Amniotic epithelial cell (primary cell): Measurements from ENCODE around the gene SLC34A1.
A peak's percentile ranks its signal among the peaks of the same experiment; 100 is the strongest.
"Not testable (repeated sequence)": the region's sequence is repeated elsewhere in the genome, so short reads cannot be mapped to it uniquely, and the experiment has no call there.

Source experiments
- DNase-seq: peaks from one replicate; pipeline ENCODE4 v3.0.0-alpha.2; 2010; ENCODE audit warnings: low read depth

SLC34A1 gene

GRCh38 chr5:177368869-177369644 is 15.2 kb upstream of the SLC34A1 start:
- no peak for DNase-seq

- no peak for DNase-seq
These were observed 14.4 kb upstream of the SLC34A1 start for GRCh38 chr5:177369645-177370440.

GRCh38 chr5:177370488-177371119 is 13.6 kb upstream of the SLC34A1 start:
- peak; percentile 91 for DNase-seq

GRCh38 chr5:177371120-177372033 is 12.9 kb upstream of the SLC34A1 start:
- no peak for DNase-seq

- no peak for DNase-seq
These were observed 12.0 kb upstream of the SLC34A1 start for GRCh38 chr5:177372034-177372896.

GRCh38 chr5:177372910-177373309 is 11.3 kb upstream of the SLC34A1 start:
- no peak for DNase-seq

GRCh38 chr5:177373806-177374205 is 10.4 kb upstream of the SLC34A1 start:
- DNase-seq = no peak

GRCh38 chr5:177374211-177374610 is 10.0 kb upstream of the SLC34A1 start:
- DNase-seq = no peak

- not testable (repeated sequence) for DNase-seq
These were observed 8.7 kb upstream of the SLC34A1 start for GRCh38 chr5:177375516-177375915.

GRCh38 chr5:177376107-177376506 is 8.1 kb upstream of the SLC34A1 start:
- no peak for DNase-seq

- DNase-seq = no peak
These were observed 6.1 kb upstream of the SLC34A1 start for GRCh38 chr5:177377851-177378776.

- DNase-seq = peak; percentile 97
These were observed 5.0 kb upstream of the SLC34A1 start for GRCh38 chr5:177378884-177379883.

GRCh38 chr5:177380805-177381126 is 3.5 kb upstream of the SLC34A1 start:
- no peak for DNase-seq

- peak; percentile 21 for DNase-seq
These were observed 1.7 kb upstream of the SLC34A1 start for GRCh38 chr5:177382423-177383029.

- DNase-seq = no peak
These were observed 1.1 kb upstream of the SLC34A1 start for GRCh38 chr5:177383181-177383580.

GRCh38 chr5:177385720-177386119 is 1.5 kb downstream of the SLC34A1 start:
- no peak for DNase-seq

GRCh38 chr5:177386542-177386941 is 2.3 kb downstream of the SLC34A1 start:
- DNase-seq = no peak

GRCh38 chr5:177387405-177387804 is 3.2 kb downstream of the SLC34A1 start:
- no peak for DNase-seq
